NCI-H774 (cell line): ENCODE measurements around the gene MTHFD1L.
"Not testable (repeated sequence)": the region's sequence is repeated elsewhere in the genome, so short reads cannot be mapped to it uniquely, and the experiment has no call there.

ENCODE experiments used
- DNase-seq: peaks from one replicate; lab custom pipeline; 2025; lab: John Stamatoyannopoulos, UW

MTHFD1L gene

DNA sequence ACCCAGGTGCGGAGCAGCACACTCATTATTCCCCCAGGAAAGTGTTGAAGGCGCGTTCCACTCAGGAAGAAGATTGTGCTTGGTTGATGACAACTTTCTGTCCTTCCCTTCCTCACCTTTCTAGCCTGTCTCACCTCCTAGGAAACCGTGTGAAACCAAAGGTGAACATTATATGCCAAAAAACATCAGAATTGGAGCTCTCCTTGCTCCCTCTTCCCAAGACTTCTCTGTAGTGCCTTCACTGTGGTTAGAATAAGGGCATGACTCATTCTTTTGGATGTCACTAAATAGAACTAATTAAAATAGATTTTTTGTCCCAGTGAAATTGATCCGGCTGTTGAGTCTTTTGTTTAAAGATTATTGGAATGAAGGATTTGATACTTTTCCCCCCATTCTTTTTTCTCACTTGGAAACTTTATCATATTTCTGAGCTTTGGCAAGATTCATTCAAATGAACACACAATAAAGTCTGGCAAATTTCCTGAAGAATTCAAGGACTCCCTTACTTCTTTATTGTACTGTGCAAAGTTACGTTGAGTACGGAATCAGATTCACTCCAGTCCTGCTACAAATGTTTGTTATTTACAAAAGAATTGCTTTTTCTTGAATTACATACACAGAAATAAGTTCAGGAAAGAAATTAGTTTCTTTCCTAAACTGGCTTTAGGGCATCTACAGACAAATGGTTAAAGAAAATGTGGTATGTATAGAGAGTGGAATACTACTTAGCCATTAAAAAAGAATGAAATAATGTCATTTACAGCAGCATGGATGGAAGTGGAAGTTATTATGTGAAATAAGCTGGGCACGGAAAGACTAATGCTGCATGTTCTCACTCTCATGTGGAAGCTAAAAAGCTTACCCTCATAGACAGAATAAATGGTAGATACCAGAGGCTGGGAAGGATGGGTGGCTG lies 231.4 kb downstream of the MTHFD1L start:
- DNase-seq: no peak

DNA sequence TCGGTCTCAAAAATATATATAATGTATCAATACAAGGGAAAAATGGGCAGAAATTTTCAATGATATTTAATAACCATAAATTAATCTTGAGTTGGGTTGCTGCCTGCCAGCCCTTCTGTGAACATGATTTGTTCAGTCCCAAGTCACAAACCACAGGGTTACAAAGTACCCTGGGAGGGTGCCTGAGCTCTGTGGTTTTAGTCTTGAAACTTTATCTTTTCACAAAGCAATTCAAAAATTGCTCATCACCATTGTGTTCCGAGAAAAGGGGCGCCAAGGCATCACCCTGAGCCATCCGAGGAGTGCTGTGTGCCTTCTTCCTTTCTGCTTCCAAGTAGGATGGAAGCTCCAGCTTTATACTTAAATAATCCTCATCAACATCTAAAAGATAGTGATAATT lies 232.7 kb downstream of the MTHFD1L start:
- DNase-seq: no peak

DNA sequence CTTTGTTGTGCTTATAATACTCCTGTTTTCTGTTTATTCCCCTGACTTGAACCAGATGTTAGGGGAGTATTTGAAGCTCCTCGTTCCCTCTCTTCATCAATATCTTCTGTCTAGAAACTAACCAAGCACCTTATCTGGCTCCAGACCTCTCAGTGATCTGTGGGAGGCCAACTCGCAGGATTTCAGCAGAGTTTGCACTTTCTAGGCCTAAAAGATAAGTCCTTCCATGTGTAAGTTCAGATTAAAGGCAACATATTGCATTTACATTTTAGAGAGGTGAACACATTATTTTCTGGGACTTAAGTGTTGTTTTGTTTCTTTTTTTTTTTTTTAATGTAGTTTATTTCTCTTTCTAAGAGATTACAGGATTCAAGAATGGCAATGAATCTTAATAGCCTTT lies 234.8 kb downstream of the MTHFD1L start:
- DNase-seq: no peak

DNA sequence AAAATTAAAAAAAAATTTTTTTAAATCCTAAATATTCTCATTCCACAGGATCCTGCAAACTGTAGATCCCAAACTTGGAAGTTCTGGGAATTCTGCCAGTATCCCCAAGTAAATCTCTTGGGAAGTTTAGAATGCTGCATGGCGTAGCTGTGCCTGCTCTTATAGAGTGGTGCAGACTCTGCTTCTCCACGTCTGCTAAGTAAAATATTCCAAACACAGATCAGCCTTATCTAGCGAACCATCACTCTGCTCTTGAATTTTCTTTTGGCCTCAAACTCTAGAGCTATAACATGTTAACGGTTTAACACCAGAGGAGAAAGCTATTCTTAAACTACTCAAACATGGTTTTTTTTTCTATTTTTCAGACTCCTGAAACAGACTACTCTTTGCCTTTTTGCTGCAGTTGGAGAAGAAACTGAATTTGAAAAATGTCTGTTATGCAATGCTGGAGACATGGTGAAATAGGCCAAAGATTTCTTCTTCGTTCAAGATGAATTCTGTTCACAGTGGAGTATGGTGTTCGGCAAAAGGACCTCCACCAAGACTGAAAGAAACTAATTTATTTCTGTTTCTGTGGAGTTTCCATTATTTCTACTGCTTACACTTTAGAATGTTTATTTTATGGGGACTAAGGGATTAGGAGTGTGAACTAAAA lies 235.8 kb downstream of the MTHFD1L start:
- no peak for DNase-seq

DNA sequence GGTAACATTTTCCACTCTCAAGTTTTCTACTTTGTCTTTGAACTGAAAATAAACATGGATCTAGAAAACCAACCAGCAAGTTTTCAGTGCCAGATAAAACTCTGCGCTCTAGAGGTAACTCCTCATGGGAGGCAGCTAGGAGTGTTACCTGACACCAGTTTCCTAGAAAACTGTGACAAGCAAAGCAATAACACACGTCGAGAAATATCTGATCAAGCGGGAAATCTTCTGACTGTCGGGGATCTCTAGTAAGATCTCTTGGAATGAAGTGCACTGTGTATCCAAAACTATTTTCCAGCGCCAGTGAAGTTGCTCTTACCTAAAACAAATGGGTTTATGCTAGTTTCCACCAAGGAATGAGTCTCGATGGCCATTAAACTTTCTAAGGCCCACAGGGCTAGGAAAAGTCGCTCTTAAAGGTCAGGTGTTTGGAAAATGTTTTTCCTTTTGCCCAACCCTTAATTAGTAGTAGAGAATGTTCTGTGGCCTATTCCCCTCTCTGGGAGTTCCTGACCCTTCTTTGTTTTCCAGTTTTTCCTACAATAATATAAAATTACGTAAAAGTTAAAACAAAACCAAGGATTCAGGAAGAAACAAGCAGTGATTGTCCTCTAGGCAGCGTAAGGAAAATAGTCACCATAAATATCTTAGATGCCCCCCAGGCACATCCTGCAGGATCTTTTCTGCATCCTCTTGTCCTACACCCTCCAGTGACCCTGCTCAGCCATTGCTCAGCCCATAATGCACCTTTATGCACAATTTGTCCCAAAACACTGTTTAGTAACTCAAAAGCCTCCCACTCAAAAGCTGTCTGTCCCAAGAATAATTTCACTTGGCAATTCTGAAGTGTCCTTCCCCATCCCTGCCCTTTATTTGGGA lies 236.6 kb downstream of the MTHFD1L start:
- DNase-seq: no peak

DNA sequence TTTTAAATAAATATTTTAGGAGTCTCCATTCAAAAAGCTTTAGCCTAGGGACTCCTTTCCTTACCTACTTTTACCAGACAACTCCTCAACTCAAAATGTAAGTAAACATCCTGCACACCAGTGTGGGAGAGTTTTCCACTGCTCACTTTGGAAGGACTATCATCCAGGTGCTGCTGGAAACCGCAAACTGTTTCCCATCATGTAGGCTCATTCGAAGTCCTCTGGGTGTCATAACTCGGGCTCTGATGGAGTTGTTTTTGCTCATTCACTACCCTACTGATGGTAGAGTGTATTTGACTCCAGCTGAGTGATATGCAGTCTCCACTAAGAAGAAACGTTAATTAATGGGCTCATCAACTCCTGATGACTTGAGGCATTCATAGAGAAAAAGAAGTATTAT lies 237.8 kb downstream of the MTHFD1L start:
- DNase-seq: no peak

DNA sequence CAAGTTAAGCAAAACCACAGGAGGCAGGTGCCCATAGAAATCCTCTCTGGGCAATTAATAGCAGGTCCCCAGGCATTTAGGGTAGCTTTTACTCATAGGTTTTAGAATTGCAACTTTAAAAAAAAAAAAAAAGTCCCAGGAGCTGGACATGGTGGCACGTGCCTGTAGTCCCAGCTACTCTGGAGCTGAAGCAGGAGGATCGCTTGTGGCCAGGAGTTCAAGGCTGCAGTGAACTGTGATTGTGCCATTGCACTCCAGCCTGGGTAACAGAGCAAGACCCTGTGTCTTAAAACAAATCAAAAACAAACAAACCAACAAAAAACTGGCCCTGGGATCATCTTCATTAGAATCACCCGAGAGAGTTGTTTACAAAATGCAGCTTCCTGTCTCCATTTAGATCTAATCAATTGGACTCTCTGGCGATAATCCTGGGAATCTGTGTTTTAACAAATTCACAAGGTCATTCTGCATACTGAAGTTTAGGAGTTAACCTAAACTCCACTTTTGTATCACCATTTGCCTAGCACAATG lies 242.5 kb downstream of the MTHFD1L start:
- no peak for DNase-seq

DNA sequence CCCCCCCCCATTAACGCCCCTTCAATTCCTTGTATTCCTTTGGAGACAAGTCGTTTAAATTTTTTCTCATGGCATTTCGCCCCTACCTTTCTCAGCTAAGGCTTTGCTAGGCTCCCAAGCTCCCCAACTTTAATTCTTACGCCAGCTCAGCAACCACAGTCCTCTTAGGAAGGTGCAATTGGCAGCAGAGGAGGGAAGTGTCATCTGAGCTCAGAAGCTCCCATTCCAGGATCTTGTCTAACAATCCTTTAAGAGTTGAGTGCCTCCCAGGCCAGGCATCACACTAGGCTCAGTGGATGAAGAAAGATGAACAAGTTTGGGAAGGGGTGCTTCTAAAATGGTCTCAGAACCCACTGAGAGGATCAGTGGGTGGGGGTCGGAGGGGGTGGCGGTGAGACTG lies 243.0 kb downstream of the MTHFD1L start:
- no peak for DNase-seq

DNA sequence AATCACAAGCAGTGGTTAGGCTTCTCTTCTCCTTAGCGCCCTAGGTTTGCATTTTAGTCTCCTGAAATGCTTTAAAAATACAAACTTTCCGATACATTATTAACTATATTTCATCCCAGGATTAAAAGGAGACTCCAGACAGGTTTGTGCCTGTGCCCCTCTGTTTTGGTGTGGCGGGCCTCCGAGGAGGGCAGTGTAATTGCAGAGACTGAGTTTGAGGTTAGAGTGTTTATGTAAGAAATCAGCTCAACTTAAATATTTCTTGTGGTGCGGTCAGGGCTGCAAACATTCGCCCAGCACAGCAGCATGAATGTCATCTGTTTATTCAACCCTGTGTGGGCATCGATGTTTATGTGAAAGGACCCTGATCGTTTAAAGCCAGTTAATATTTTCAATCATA lies 243.9 kb downstream of the MTHFD1L start:
- DNase-seq: no peak

DNA sequence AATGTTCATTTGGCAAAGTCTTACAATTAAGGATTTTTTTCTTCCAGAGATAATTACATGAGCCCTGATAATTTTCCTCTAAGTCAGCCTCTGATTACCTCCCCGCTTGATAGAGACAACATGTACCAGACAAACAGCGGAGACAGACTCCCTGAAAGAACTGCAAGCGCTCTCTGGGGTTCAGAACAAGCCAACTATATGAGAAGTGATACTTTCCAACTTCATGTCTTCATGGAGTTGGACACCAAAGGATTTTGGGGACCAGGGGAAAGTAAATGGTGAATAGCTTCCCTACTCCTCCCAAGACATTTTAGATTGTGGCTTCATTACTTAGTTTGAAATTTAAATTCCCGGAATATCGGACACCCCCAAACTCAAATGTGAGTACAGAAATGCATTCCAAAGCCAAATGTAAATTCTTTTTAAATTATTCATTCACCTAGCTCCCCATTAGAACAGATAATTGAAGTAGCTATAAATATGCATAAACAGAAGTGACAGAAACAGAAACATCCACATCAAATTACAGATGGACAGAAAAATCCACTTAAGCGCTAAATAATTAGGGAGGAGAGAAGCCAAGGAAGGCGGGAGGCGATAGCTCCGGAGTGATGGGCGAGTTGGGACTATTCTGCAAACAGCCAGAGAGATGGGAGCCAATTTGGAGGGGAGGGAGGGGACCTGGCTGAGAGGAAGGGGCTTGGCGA lies 244.5 kb downstream of the MTHFD1L start:
- no peak for DNase-seq

DNA sequence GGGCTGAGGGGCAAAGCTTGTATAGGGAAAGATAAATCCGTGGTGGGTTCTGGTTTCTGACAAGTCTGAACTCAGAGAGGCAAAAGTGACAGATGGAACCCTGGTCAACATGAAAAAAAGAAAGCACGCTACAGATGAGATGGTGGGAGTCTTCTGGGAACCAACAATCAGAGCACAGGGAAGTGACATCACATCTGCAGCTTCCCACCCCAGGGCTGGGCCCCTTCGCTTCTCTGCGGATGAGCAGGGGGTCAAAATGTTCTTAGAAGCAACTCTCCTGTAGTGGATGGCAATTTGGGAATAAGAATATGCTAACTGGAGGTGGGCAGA lies 245.0 kb downstream of the MTHFD1L start:
- no peak for DNase-seq

DNA sequence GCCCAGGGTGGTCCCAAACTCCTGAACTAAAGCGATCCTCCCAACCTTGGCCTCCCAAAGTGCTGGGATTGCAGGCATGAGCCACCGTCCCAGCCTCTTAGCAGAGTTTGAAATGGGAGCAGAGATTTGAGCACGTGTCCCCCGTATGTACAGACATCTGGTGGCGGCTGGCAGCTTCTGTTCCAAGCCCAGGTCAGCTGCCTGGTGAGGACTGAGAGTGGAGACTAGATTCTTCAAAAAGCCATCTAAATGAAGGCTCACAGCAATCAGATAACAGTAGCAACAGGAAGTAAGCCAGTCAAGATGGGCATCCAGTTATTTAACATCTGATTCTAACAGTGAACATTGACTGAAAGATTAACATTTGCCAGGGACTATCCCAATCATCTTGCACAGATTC lies 246.2 kb downstream of the MTHFD1L start:
- DNase-seq: no peak

DNA sequence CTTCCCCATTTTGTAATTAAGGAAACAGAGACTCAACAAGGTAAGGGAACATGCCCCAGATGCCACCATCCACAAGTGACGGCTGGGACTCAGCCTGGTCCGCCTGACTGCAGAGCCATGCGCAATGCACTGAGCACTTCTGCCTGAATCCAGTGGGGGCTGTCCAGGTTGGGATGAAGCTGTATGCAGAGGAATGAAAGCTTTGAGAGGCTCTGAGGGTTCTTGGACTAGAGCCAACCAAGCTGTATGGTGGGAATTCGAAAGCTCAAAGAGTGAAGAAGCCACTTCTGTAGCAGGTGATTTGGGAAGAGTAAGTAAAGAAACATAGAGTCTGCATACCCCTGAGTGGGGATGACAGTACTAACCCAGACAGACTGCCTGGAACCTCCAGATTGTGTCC lies 246.6 kb downstream of the MTHFD1L start:
- DNase-seq: no peak

DNA sequence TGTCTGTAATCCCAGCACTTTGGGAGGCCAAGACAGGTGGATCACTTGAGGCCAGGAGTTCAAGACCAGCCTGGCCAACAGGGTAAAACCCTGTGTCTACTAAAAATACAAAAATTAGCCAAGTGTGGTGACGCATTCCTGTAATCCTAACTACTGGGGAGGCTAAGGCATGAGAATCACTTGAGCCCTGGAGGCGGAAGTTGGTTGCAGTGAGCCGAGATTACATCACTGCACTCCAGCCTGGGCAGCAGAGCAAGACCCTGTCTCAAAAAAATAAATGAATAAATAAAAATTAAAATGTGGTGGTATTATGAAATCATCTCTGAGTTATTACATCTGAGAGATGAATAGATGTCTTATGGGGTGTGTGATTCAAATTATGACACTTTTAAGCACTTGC lies 247.4 kb downstream of the MTHFD1L start:
- DNase-seq: not testable (repeated sequence)

DNA sequence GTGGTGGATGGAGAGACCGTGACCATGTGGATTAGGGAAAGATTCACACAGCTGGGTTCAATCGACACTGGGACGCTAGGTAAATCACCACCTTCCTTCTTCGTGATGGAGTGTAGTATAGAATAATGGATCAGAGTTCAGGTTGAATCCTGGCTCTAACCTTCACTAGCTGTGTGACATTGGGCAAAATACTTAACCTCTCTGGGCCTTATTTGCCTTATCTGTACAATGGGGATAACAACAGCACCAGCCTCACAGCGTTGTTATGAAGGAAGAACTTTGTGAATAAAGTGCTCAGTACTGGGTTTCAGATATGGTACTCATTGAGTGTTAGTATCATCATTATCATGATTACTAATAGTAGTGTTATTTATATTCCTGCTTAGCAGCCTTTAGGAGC lies 248.1 kb downstream of the MTHFD1L start:
- DNase-seq: no peak

DNA sequence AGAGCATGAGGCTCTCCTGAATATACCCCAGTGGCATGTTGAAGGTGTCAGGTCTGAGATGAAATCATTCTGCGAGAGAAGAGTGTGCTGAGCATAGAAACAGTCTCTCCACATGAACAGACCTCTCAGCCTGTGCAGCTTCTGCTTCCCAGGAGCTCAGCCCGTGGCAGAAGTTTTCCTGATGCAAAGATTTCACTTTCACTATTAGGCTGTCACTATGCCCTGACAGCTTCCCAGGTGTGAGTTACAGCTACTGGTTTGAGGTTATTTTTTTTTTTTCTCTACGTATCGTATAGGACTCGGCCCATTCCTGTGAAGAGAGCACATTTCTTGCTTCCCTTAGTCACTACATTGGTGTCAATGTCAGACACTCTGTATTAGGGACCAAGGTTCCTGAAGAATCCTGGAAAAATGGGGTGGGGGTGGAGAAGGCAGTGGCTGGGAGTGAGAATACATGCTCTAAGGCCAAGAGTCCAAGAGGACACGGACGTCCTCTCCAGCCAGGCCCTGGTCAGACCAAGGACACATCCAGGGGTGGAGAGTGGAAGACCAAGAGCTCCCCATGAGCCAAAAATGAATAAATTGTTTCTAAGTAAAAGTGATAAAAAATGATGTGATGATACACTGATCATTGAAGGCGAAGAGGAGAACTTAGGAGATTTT lies 253.1 kb downstream of the MTHFD1L start:
- DNase-seq: no peak

DNA sequence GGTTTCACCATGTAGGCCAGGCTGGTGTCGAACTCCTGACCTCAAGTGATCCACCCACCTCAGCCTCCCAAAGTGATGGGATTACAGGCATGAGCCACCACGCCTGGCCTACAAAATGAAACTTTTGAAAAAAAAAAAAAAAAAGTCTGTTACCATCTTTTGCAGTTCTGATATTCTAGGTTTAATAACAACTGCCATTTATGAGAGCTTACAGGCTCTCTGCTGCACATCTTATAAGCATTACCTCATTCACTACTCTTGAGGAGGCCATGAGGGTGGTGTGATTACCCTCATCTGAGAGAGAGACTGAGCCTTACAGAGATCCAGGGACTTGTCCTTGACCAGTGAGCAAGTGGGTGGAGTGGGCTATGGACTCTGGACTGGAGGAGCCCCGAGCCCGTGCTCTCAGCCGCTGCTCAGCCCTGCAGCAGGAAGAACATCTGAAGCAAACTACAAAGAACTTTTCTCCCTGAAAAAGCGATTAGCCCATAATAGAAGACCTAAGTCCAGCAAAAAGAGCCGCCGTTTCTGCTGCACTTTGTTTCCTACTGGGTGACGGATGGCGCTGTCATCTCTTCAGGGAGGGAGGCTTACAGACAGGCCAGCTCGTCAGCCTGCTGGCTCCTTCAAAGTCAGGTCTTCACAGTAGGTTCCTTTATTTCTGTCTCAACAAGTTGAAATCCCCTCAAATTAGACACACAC lies 254.5 kb downstream of the MTHFD1L start:
- DNase-seq: no peak

DNA sequence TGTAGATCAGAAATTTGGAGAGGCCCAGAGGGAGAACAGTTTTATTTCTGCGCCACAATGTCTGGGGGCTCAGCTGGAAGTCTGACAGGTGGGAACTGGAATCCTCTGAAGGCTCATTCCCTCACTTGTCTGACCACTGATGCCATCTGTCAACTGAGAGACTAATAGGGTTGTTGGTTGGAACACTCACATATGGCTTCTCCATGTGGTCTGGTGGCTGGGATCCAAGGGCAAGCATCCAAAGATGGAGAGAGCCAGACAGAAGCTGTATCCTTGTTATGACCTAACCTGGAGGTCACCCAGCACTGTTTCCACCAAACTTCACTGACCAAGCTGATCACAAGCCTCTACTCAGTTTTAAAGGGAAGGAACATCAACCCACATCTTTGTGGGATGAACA lies 256.4 kb downstream of the MTHFD1L start:
- no peak for DNase-seq

DNA sequence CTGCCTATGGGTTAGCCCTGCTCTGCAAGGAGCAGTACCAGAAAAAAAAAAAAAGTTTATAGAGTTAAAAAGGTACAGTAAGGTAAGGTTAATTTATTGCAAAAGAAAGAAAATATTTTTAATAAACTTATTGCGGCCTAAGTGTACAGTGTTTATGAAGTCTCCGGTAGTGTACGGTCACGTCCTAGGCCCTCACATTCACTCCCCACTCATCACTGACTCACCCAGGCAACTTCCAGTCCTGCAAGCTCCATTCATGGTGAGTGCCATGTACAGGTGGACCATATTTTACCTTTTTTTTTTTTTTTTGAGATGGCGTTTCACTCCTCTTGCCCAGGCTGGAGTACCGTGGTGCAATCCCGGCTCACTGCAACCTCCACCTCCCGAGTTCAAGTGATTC lies 258.1 kb downstream of the MTHFD1L start:
- DNase-seq: not testable (repeated sequence)

DNA sequence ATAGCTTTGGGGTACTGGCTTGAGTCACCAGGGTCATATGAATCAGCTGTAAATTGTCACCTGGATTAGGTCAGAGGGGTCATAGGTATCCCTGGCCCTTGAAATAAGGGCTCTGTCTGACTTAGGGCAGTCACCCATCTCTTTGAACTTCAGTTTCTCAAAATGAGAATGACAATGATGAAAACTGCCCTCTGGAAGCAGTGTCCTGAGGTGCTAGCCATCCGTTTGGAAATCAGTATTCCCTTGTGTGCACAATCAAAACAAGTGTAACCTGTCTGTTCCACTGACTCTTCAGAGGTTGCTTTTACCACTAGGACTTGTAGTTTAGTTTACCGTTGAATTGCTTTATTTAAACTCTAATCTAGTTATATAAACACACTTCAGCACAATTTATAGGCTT lies 259.7 kb downstream of the MTHFD1L start:
- not testable (repeated sequence) for DNase-seq
